ENCODE data around the gene SLN. TPM values are rescaled to one million over a fixed set of nuclear protein-coding genes. Genes with fewer than 3 reads are reported as not detected.

SLN gene
- total RNA-seq, 2 experiments from 2014 or later, result not detected

DNA sequence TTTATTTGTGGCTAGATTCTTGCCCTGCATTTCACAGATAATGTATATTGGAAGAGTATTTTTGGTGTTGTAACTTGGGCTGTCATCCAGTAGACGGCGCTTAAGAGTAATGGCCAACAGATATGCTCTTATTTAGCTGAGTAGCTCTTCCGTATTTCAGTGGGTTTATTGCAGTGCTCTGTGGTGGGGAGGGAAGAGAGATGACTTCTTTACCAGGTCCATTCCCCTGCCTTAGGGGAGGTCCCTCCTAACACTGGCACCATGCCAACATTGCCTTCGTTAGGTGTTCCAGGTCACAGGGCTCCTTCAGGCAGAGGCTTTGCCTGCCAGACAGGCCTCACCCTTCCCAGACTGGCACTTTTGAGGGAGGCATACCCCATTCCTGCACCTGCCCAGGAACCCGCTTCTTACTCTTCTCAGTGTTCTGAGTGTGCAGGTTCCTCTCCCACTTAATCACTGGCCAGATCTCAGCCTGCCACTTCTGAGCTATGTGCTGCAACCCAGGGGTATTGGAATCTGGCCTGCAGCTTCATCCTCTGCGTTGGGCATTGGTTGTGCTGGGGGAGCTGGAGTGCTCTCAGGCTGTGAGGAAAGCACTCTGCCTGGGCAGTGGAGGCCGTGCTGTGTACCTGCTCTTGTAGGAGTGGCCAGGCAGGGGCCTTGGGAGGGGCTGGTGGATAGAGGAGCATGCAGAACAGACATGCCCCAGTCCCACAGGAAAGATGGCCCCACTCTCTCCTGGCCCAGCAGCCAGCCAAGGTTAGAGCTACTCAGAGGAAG, 29.4 kb upstream of the SLN start:
- intact Hi-C loops (cut with micrococcal nuclease), result loop anchor here (1.0 kb wide), 3 partner anchors 30 to 157 kb away; no protein-coding TSS in a partner anchor
- H3K27ac Mint-ChIP-seq, result no peak overlapping the region
- peaks cover 18% of the 10 kb centered on the region for H3K27me3 Mint-ChIP-seq
- H3K4me3 Mint-ChIP-seq, result no peak overlapping the region
- no peaks in the 10 kb centered on the region for H3K9me3 Mint-ChIP-seq
- peak; percentile 26 for DNase-seq
- CTCF ChIA-PET, result interaction anchor here (0.6 to 3.1 kb wide), 19 partner anchors 9 to 258 kb away, joined by 3 to 26 read pairs (median 6); no protein-coding TSS in a partner anchor
- H3K4me1 Mint-ChIP-seq (ENCODE audit: low read depth), result no peaks in the 10 kb centered on the region
- H3K36me3 Mint-ChIP-seq, result no peaks in the 10 kb centered on the region
- POLR2A ChIA-PET, result no interaction called here

DNA sequence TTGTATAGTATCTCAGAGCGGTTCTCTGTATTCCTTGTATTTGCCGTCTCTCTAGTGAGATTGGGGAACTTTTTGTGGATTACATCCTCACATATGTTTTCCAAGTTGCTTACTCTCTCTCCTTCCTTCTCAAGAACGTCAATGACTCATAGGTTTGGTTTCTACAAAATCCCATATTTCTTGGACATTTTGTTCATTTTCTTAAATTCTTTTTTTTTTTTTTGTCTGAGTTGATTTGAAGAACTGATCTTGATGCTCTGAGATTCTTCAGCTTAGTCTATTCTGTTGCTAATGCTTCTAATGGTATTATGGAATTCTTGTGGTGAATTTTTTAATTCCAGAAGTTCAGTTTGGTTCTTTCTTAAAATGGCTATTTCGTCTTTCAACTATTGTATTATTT, 28.4 kb upstream of the SLN start:
- POLR2A ChIA-PET, result no interaction called here
- peaks cover 18% of the 10 kb centered on the region for H3K27me3 Mint-ChIP-seq
- H3K4me1 Mint-ChIP-seq (ENCODE audit: low read depth), result no peaks in the 10 kb centered on the region
- no peak overlapping the region for H3K27ac Mint-ChIP-seq
- CTCF ChIA-PET, result interaction anchor here (0.9 to 3.1 kb wide), 17 partner anchors 8 to 191 kb away, joined by 3 to 26 read pairs (median 6); no protein-coding TSS in a partner anchor
- intact Hi-C loops (cut with micrococcal nuclease), result no loop called here
- H3K36me3 Mint-ChIP-seq, result no peaks in the 10 kb centered on the region
- no peaks in the 10 kb centered on the region for H3K9me3 Mint-ChIP-seq
- no peak overlapping the region for H3K4me3 Mint-ChIP-seq
- no peak for DNase-seq

DNA sequence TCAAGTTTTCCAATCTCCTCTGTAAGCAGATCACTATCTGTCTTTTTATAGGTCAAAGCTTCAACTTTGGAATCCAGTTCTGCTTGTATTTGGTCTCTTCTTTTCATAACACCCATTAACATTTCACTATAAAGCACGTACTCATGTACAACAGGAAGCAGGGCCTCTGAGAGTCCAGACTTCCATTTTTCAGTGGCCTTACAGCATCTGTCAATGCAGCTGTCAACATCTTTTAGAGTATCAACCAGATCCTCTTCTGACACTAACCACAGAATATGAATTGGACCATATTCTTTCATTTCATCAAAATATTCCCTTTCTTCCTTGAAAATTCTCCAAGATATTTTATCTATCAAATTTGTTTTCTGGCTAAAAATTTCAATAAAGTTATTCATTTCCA, 24.7 kb upstream of the SLN start:
- ChIA-PET CTCF (no interaction called here), POLR2A (no interaction called here)
- H3K4me1 Mint-ChIP-seq (ENCODE audit: low read depth), result no peaks in the 10 kb centered on the region
- intact Hi-C loops (cut with micrococcal nuclease), result no loop called here
- H3K9me3 Mint-ChIP-seq, result no peaks in the 10 kb centered on the region
- peaks cover 22% of the 10 kb centered on the region for H3K27me3 Mint-ChIP-seq
- DNase-seq, result no peak
- no peak overlapping the region for H3K4me3 Mint-ChIP-seq
- no peak overlapping the region for H3K27ac Mint-ChIP-seq
- no peaks in the 10 kb centered on the region for H3K36me3 Mint-ChIP-seq

DNA sequence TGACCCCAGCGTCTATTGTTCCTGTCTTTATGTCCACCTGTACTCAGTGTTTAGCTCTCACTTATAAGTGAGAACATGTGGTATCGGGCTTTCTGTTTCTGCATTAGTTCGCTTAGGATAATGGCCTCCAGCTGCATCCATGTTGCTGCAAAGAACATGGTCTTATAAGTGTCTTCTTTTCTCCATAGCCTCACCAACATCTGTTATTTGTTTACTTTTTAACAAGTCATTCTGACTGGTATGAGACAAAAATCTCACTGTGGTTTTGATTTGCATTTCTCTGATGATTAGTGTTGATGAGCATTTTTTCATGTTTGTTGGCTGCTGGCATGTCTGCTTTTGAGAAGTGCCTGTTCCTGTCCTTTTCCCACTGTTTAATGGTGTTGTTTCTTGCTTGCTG, 21.7 kb upstream of the SLN start:
- no peaks in the 10 kb centered on the region for H3K4me1 Mint-ChIP-seq (ENCODE audit: low read depth)
- H3K9me3 Mint-ChIP-seq, result no peaks in the 10 kb centered on the region
- peaks cover 20% of the 10 kb centered on the region for H3K27me3 Mint-ChIP-seq
- intact Hi-C loops (cut with micrococcal nuclease), result no loop called here
- CTCF ChIA-PET, result no interaction called here
- POLR2A ChIA-PET, result no interaction called here
- no peak overlapping the region for H3K4me3 Mint-ChIP-seq
- DNase-seq, result no peak
- H3K36me3 Mint-ChIP-seq, result no peaks in the 10 kb centered on the region
- no peak overlapping the region for H3K27ac Mint-ChIP-seq

DNA sequence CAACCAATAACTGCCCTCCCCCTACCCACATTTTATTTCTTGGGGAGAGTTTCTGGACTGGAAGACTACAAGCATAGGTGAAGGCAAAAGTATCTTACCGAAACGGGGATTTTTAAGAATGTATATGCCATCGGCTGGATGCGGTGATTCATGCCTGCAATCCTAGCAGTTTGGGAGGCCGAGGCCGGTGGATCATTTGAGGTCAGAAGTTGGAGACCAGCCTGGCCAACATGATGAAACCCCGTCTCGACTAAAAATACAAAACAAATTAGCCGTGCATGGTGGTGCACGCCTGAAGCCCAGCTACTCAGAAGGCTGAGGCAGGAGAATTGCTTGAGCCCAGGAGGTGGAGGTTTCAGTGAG, 20.8 kb upstream of the SLN start:
- POLR2A ChIA-PET, result no interaction called here

DNA sequence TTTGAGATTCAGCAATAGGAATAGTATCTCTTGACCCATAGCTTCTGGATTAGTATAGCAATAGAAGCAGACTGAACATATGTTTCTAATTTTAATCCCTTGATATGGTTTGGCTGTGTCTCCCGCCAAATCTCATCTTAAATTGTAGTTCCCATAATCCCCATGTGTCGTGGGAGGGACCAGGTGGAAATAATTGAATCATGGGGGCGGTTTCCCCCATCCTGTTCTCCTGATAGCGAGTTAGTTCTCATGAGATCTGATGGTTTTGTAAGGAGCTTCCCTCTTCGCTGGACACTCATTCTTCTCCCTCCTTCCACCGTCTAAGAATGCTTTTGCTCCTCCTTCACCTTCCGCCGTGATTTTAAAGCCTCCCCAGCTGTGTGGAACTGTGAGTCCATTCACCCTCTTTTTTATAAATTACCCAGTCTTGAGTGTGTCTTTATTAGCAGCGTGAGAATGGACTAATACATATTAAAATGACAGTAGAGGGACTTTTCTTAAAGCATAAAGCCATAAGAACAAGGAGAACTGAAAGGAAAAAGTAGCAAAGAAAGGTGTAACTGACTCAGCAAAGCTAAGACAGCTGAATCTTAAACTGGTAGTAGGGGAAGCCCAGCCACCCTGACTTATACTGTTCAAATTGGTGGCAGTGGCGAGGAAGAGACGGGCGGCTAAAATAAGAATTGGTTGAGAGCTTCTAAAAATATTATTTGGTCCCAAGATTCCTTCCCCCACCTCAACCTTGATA, 20.3 kb upstream of the SLN start:
- CTCF ChIA-PET, result interaction anchor here (1.4 kb wide), 1 partner anchor 8 kb away, joined by 3 read pairs; no protein-coding TSS in a partner anchor
- Mint-ChIP-seq H3K27ac (no peak overlapping the region), H3K4me1 (ENCODE audit: low read depth) (no peaks in the 10 kb centered on the region), H3K36me3 (no peaks in the 10 kb centered on the region), H3K27me3 (peaks cover 22% of the 10 kb centered on the region), H3K9me3 (no peaks in the 10 kb centered on the region), H3K4me3 (no peak overlapping the region)
- intact Hi-C loops (cut with micrococcal nuclease), result no loop called here
- POLR2A ChIA-PET, result no interaction called here
- no peak for DNase-seq

More for the DNA sequence above, 20.8 kb upstream of the SLN start:
- no peak overlapping the region for H3K27ac Mint-ChIP-seq
- CTCF ChIA-PET, result interaction anchor here (1.4 kb wide), 1 partner anchor 8 kb away, joined by 3 read pairs; no protein-coding TSS in a partner anchor
- no peaks in the 10 kb centered on the region for H3K9me3 Mint-ChIP-seq
- H3K4me1 Mint-ChIP-seq (ENCODE audit: low read depth), result no peaks in the 10 kb centered on the region
- H3K4me3 Mint-ChIP-seq, result no peak overlapping the region
- H3K36me3 Mint-ChIP-seq, result no peaks in the 10 kb centered on the region
- no peak for DNase-seq
- peaks cover 22% of the 10 kb centered on the region for H3K27me3 Mint-ChIP-seq
- intact Hi-C loops (cut with micrococcal nuclease), result no loop called here

DNA sequence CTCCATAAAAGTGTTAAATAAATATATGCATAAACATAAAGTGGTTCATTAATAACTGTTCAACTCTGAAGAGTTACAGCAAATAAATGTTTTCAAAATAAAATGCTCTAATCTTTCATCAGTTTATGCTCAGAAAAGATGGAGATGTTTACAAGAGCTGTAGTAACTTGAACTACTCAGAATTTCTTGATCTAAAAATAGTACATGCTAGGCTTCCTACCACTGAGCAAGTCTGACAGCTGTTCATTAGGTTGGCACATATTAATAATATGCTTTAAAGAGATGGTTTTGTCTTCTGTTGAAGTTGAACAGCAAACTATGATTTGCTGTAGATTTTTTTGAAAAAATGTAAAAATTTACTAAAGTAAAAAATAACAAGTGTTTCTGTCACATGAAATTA, 10.8 kb upstream of the SLN start:
- no peaks in the 10 kb centered on the region for H3K9me3 Mint-ChIP-seq
- CTCF ChIA-PET, result interaction anchor here (1.1 kb wide), 1 partner anchor 21 kb away, joined by 3 read pairs; no protein-coding TSS in a partner anchor
- no peaks in the 10 kb centered on the region for H3K36me3 Mint-ChIP-seq
- H3K4me1 Mint-ChIP-seq (ENCODE audit: low read depth), result no peaks in the 10 kb centered on the region
- peaks cover 2% of the 10 kb centered on the region for H3K27me3 Mint-ChIP-seq
- no peak for DNase-seq
- intact Hi-C loops (cut with micrococcal nuclease), result no loop called here
- H3K4me3 Mint-ChIP-seq, result no peak overlapping the region
- H3K27ac Mint-ChIP-seq, result no peak overlapping the region
- POLR2A ChIA-PET, result no interaction called here

DNA sequence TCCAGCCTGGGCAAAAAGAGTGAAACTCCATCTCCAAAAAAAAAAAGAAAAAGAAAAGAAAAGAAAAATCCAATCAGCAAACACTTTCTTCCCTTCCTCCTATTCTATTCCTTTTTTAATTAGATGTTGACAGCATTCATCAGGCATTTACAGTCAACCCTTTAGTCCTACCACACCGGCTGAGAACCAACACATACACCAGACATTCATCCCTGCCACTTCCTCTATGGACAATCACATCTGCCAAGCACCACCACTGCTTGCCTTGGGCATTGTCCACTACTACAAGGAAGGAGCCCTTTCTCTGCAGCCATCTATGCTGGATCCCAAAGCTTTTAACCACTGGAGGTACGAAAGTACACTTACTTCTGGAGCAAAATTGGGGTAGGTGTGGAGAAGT, 9.4 kb upstream of the SLN start:
- Mint-ChIP-seq H3K36me3 (no peaks in the 10 kb centered on the region), H3K4me3 (no peak overlapping the region), H3K9me3 (no peaks in the 10 kb centered on the region), H3K4me1 (ENCODE audit: low read depth) (no peaks in the 10 kb centered on the region), H3K27me3 (peaks cover 2% of the 10 kb centered on the region), H3K27ac (no peak overlapping the region)
- no peak for DNase-seq
- CTCF ChIA-PET, result no interaction called here
- POLR2A ChIA-PET, result no interaction called here
- intact Hi-C loops (cut with micrococcal nuclease), result no loop called here

DNA sequence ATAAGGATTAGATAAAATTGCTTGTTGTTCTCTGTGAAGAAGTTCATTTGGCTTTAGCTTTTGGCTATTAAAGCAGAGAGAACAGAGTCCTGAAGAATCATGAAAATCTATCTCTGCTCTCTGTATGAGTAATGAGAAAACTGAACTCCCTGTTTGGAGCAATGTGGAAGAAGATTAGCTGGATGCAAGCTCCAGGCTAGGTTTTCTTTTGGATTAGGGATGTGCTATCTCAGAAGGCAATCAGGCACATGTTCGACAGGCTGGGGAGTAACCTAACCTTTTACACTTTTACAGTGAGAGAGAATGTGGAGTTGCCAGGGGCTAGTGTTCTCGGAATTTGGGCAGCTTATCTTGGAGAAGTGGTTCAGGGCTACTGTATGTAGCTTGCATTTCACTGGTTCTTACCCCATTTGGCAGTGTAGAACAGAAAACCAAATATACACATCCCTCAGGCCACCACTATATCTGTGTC, 8.5 kb upstream of the SLN start:
- H3K27me3 Mint-ChIP-seq, result peaks cover 5% of the 10 kb centered on the region
- no peaks in the 10 kb centered on the region for H3K4me1 Mint-ChIP-seq (ENCODE audit: low read depth)
- no peak overlapping the region for H3K27ac Mint-ChIP-seq
- no peak overlapping the region for H3K4me3 Mint-ChIP-seq
- intact Hi-C loops (cut with micrococcal nuclease), result no loop called here
- POLR2A ChIA-PET, result no interaction called here
- no peaks in the 10 kb centered on the region for H3K36me3 Mint-ChIP-seq
- DNase-seq, result no peak
- no peaks in the 10 kb centered on the region for H3K9me3 Mint-ChIP-seq
- CTCF ChIA-PET, result no interaction called here

DNA sequence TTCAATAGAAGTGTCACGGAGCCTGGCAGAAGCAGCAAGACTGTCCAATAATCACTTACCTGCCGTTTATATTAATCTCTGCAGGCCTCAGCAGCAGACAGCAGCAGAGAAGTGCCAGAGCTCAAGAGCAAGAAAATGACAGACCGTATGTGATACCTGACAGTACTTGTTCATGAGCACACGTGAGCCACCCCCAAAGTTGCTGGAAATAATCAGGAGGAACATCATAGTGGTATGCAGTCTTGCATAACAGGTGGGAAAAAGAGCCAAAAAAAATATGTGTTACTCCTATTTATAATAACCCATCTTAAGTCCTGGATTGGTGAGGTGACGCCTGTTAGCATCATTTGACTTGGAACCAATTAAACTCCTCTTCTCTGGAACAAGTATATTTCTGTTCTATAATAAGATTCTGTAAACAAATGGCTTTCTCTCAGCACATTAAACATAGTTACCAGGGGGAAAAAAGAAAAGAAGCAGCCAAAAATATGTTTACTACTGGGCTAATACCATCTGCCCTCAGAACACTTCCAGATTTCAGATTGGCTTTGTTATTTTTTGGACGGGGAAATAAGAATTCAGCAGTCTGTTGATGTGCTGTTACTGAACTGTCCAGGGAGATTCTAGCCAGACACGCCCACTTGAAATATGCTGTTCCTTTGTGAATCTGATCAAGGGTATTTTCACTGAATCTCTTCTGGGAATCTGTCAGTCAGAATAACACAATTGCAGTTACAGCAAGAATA, 7.9 kb upstream of the SLN start:
- DNase-seq, result no peak
- no peaks in the 10 kb centered on the region for H3K36me3 Mint-ChIP-seq
- H3K4me1 Mint-ChIP-seq (ENCODE audit: low read depth), result no peaks in the 10 kb centered on the region
- POLR2A ChIA-PET, result no interaction called here
- H3K4me3 Mint-ChIP-seq, result no peak overlapping the region
- H3K27me3 Mint-ChIP-seq, result peaks cover 10% of the 10 kb centered on the region
- CTCF ChIA-PET, result no interaction called here
- intact Hi-C loops (cut with micrococcal nuclease), result no loop called here
- no peaks in the 10 kb centered on the region for H3K9me3 Mint-ChIP-seq
- no peak overlapping the region for H3K27ac Mint-ChIP-seq

DNA sequence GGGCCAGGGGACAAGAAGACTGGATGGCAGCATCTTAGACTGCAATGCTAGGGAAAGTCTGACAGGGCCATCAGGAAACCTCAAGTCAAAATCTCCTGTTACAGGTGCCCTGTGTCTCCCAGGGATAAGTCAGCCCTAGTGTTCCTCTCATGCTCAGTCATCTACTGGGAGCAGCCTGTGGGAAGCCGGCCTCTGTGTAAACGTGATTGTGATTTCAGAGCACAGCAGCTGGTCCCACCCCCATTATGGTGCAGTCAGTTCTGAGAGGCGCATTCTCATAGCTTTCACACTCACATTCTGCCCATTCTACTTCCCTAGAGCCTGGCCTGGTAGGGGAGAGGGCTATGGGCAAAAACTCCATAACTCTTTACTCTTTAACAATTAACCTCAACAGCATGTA, 7.2 kb upstream of the SLN start:
- DNase-seq, result no peak
- Mint-ChIP-seq H3K4me1 (ENCODE audit: low read depth) (no peaks in the 10 kb centered on the region), H3K4me3 (no peak overlapping the region), H3K27me3 (peaks cover 12% of the 10 kb centered on the region), H3K9me3 (no peaks in the 10 kb centered on the region), H3K27ac (no peak overlapping the region), H3K36me3 (no peaks in the 10 kb centered on the region)
- CTCF ChIA-PET, result no interaction called here
- POLR2A ChIA-PET, result no interaction called here
- intact Hi-C loops (cut with micrococcal nuclease), result no loop called here

DNA sequence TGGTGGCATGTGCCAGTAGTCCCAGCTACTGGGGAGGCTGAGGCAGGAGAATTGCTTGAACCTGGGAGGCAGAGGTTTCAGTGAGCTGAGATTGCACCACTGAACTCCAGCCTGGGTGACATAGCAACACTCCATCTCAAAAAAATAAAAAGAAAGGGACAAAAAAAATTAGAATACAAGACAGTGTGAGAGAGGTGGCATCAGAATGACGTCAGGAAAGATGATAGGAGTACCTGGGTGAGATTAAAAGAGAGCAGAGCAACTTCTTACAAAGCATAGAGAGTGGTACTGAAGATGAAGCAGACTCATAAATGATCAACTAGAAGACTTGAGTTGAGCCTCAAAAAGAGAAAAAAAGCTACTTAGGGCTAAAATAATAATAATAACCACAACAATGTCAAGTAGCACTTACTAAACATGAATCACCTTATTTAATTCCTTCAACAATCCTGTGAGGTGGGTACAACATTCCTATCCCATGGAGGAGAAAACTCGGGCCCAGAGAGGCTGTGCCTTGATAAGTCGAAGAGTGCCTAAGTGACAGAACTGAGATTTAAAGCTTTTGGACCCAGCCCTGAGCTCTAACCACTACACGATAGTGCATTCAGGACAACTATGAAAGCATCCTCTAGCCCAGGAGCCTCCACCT, 5.2 kb upstream of the SLN start:
- Mint-ChIP-seq H3K4me3 (no peak overlapping the region), H3K4me1 (ENCODE audit: low read depth) (no peaks in the 10 kb centered on the region), H3K27me3 (peaks cover 13% of the 10 kb centered on the region), H3K36me3 (no peaks in the 10 kb centered on the region), H3K9me3 (no peaks in the 10 kb centered on the region), H3K27ac (no peak overlapping the region)
- ChIA-PET POLR2A (no interaction called here), CTCF (no interaction called here)
- intact Hi-C loops (cut with micrococcal nuclease), result no loop called here
- DNase-seq, result no peak

Measured in activated CD4-positive, alpha-beta memory T cell treated with anti-CD3 and anti-CD28 coated beads for 36 hours (primary cell).